Activated B cell treated with CpG ODN at 0.5 μM for 24 hours (primary cell): ENCODE results near the gene NUDT3. TPM values are rescaled to one million over a fixed set of nuclear protein-coding genes. Genes with fewer than 3 reads are reported as not detected.
"Not testable (repeated sequence)": the region's sequence is repeated elsewhere in the genome, so short reads cannot be mapped to it uniquely, and the experiment has no call there.

ENCODE experiments used
- ATAC-seq: fragments of 200-7000 bp; cut with Tn5 transposase; one replicate; pipeline ENCODE4 v1.10.0; 2021; ENCODE audit warnings: low read depth, mild to moderate bottlenecking, moderate library complexity
- CTCF ChIA-PET: fragments of 350-600 bp; sonication (Branson Sonifier 250); formaldehyde crosslinking; loops from one replicate; lab custom pipeline; 2021; ENCODE audit warnings: antibody characterized with exemption; lab: Charles Lee
- POLR2A ChIA-PET: fragments of 350-600 bp; sonication (Branson Sonifier 250); formaldehyde crosslinking; loops from one replicate; lab custom pipeline; 2021; ENCODE audit warnings: antibody characterized with exemption; lab: Charles Lee
- DNase-seq: peaks from one replicate; pipeline ENCODE4 v3.0.0; 2022
- H3K27ac Mint-ChIP-seq: one replicate; pipeline ENCODE4 v1.8.0; 2020; ENCODE audit warnings: mixed read lengths
- H3K27me3 Mint-ChIP-seq: one replicate; pipeline ENCODE4 v1.8.0; 2021; ENCODE audit warnings: mixed read lengths
- H3K36me3 Mint-ChIP-seq: one replicate; pipeline ENCODE4 v1.8.0; 2021; ENCODE audit warnings: low read depth, mixed read lengths
- H3K4me1 Mint-ChIP-seq: one replicate; pipeline ENCODE4 v1.8.0; 2021; ENCODE audit warnings: mixed read lengths
- H3K4me3 Mint-ChIP-seq: one replicate; pipeline ENCODE4 v1.8.0; 2020; ENCODE audit warnings: mild to moderate bottlenecking, mixed read lengths
- H3K9me3 Mint-ChIP-seq: one replicate; pipeline ENCODE4 v1.8.0; 2020; ENCODE audit warnings: mixed read lengths
- CTCF ChIP-seq: fragments of 200-600 bp; IDR thresholded peaks from one replicate; pipeline ENCODE4 v1.8.0; 2022; ENCODE audit warnings: antibody characterized with exemption, mild to moderate bottlenecking
- intact Hi-C: fragments of 100-400 bp; cut with micrococcal nuclease; formaldehyde crosslinking; loops from one replicate; pipeline ENCODE4 v1.15.1; 2024
- total RNA-seq: library from RNA; stranded (reverse); gene quantifications from 2 replicates; pipeline ENCODE4 v1.2.3, GENCODE V29; 2022

Gene NUDT3
- total RNA-seq, 1 donor from 2014 or later: 27.0 TPM

- DNase-seq: no peak
- ATAC-seq: no peak
- peaks cover 40% of the 10 kb centered on the region for H3K4me1 Mint-ChIP-seq
- peak overlapping the region; percentile 35 for H3K27ac Mint-ChIP-seq
- POLR2A ChIA-PET: interaction anchor here (0.7 kb wide), 1 partner anchor 15 kb away, joined by 3 read pairs; no protein-coding TSS in a partner anchor
- H3K36me3 Mint-ChIP-seq: peaks cover 26% of the 10 kb centered on the region
- no peak overlapping the region for H3K4me3 Mint-ChIP-seq
- H3K9me3 Mint-ChIP-seq: no peaks in the 10 kb centered on the region
- no peak for TF ChIP-seq CTCF
- H3K27me3 Mint-ChIP-seq: no peaks in the 10 kb centered on the region
- intact Hi-C loops: loop anchor here (2.0 to 5.0 kb wide), 4 partner anchors 13 to 61 kb away; partner anchors contain the start of gene NUDT3
- CTCF ChIA-PET: no interaction called here
Observed at GRCh38 chr6:34331371-34332050, 61.0 kb downstream of the NUDT3 start.

GRCh38 chr6:34329814-34330213 lies 62.7 kb downstream of the NUDT3 start:
- Mint-ChIP-seq H3K4me1 (peaks cover 34% of the 10 kb centered on the region), H3K36me3 (peaks cover 20% of the 10 kb centered on the region)
- H3K27ac Mint-ChIP-seq, DNase-seq, ATAC-seq, H3K4me3 Mint-ChIP-seq, H3K27me3 Mint-ChIP-seq, CTCF ChIA-PET, H3K9me3 Mint-ChIP-seq, POLR2A ChIA-PET: not testable (repeated sequence)
- intact Hi-C loops: loop anchor here (5.0 kb wide), 2 partner anchors 33 to 62 kb away; partner anchors contain the start of gene NUDT3

- intact Hi-C loops: no loop called here
- Mint-ChIP-seq H3K27me3 (no peaks in the 10 kb centered on the region), H3K27ac (no peak overlapping the region), H3K9me3 (no peaks in the 10 kb centered on the region), H3K36me3 (peaks cover 16% of the 10 kb centered on the region), H3K4me3 (no peak overlapping the region), H3K4me1 (peaks cover 30% of the 10 kb centered on the region)
- ATAC-seq (no peak), DNase-seq (no peak)
- CTCF ChIA-PET: no interaction called here
- no peak for TF ChIP-seq CTCF
- POLR2A ChIA-PET: no interaction called here
Observed at GRCh38 chr6:34328969-34329368, 63.5 kb downstream of the NUDT3 start.

- POLR2A ChIA-PET, DNase-seq, H3K27me3 Mint-ChIP-seq, H3K9me3 Mint-ChIP-seq, H3K27ac Mint-ChIP-seq, H3K4me3 Mint-ChIP-seq, intact Hi-C loops, CTCF ChIA-PET, ATAC-seq: not testable (repeated sequence)
- Mint-ChIP-seq H3K36me3 (peaks cover 20% of the 10 kb centered on the region), H3K4me1 (peaks cover 22% of the 10 kb centered on the region)
Observed at GRCh38 chr6:34327313-34328205, 64.9 kb downstream of the NUDT3 start.

- Mint-ChIP-seq H3K4me1 (peaks cover 9% of the 10 kb centered on the region), H3K4me3 (no peak overlapping the region), H3K27me3 (no peaks in the 10 kb centered on the region), H3K27ac (no peak overlapping the region), H3K36me3 (peaks cover 21% of the 10 kb centered on the region), H3K9me3 (no peaks in the 10 kb centered on the region)
- CTCF ChIA-PET: interaction anchor here (1.8 kb wide), 1 partner anchor 89 kb away, joined by 4 read pairs; no protein-coding TSS in a partner anchor
- no peak for TF ChIP-seq CTCF
- intact Hi-C loops: loop anchor here (1.0 kb wide), 1 partner anchor 9 kb away; no protein-coding TSS in a partner anchor
- ATAC-seq (no peak), DNase-seq (no peak)
- POLR2A ChIA-PET: no interaction called here
Observed at GRCh38 chr6:34325633-34326032, 66.8 kb downstream of the NUDT3 start.
